SK-N-MC (cell line): ENCODE data around the gene KYNU.
"Not testable (repeated sequence)": the region's sequence is repeated elsewhere in the genome, so short reads cannot be mapped to it uniquely, and the experiment has no call there.

Experiments
- EZH2 ChIP-seq: fragments of 200-600 bp; sonication (generic); IDR thresholded peaks from one replicate; pipeline ENCODE4 v1.6.1; 2017; ENCODE audit warnings: antibody characterized with exemption
- POLR2AphosphoS5 ChIP-seq: IDR thresholded peaks from 2 replicates; pipeline ENCODE4 v1.6.1; 2012; ENCODE audit warnings: mild to moderate bottlenecking, low read depth, low read length, borderline replicate concordance

DNA sequence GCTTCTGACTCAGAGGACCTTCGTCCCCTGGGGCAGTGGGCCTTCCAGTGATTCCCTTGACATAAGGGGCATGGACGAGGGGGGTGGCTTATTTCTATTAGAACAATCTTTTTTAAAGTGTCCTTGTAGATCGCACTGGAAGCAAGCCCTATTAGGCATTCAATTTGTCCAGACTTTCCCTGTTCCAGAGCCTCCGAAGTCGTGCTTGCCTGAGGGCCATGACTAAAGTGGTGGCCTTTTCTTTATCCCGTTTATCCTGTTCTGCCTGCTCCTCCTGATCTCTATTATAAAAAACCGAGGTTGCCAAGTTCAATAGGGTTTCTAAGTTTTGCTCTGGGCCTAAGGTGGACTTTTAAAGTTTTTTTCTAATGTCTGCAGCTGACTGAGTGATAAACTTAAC is 26.3 kb downstream of the KYNU start:
- not testable (repeated sequence) for TF ChIP-seq EZH2, POLR2AphosphoS5
